ENCODE results near the gene ATP2C2. TPM values are rescaled to one million over a fixed set of nuclear protein-coding genes. Genes with fewer than 3 reads are reported as not detected.

ATP2C2 gene
- polyA plus RNA-seq, 1 of the 3 experiments (the other 2 are of a cell fraction) = 0.33 TPM

GRCh38 chr16:84411768-84412167 lies 43.4 kb downstream of the ATP2C2 start:
- H3K4me1 ChIP-seq (ENCODE audit: control insufficient read depth in 1 of 2, insufficient read depth in 2 of 2, low read depth in 1 of 2, low read length in 1 of 2) = peaks cover 0 to under 1% of the 10 kb centered on the region in 2 experiments; a peak in 1 of 4 replicates
- POLR2A ChIA-PET = no interaction called here
- peaks cover 7% of the 10 kb centered on the region for H3K27me3 ChIP-seq (ENCODE audit: insufficient read depth)
- no peaks in the 10 kb centered on the region for H3F3A ChIP-seq (replicated peaks; ENCODE audit: insufficient read depth)
- no peak overlapping the region for H3K4me2 ChIP-seq
- 83% methylated on average over 2 of the region's 2 CpGs for WGBS (ENCODE audit: low lambda C conversion rate)
- no peaks in the 10 kb centered on the region for H3K79me2 ChIP-seq (ENCODE audit: insufficient read depth)
- H3K4me3 ChIP-seq (ENCODE audit: low read depth in 2 of 2, low read length in 1 of 2) = no peak overlapping the region
- no peak for TF ChIP-seq TEAD4 (IDR thresholded peaks at IDR 0.05; ENCODE audit: borderline replicate concordance, insufficient read depth)
- no peak for TF ChIP-seq CHD2 (IDR thresholded peaks at IDR 0.05; ENCODE audit: low read length, partially characterized antibody)
- no peak for TF ChIP-seq MXI1 (IDR thresholded peaks at IDR 0.05; ENCODE audit: low read depth, low read length)
- H2AFZ ChIP-seq (ENCODE audit: low read depth) = no peak overlapping the region
- no peak overlapping the region for H3K9ac ChIP-seq
- no peaks in the 10 kb centered on the region for H4K20me1 ChIP-seq (ENCODE audit: insufficient read depth)
- CTCF ChIA-PET = no interaction called here
- H3K27ac ChIP-seq (ENCODE audit: low read depth in 2 of 2, low read length in 1 of 2) = no peak overlapping the region
- no peaks in the 10 kb centered on the region for H3K36me3 ChIP-seq (replicated peaks in 1 of 2; ENCODE audit: control insufficient read depth in 1 of 2, insufficient read depth in 2 of 2, low read length in 1 of 2)
- DNase-seq = no peak
- no peaks in the 10 kb centered on the region for H3K9me2 ChIP-seq
- H3K9me3 ChIP-seq = no peaks in the 10 kb centered on the region

GRCh38 chr16:84412262-84412661 lies 43.9 kb downstream of the ATP2C2 start:
- Histone ChIP-seq H3K27ac (ENCODE audit: low read depth in 2 of 2, low read length in 1 of 2) (no peak overlapping the region), H3K4me1 (ENCODE audit: control insufficient read depth in 1 of 2, insufficient read depth in 2 of 2, low read depth in 1 of 2, low read length in 1 of 2) (no peaks in the 10 kb centered on the region; a peak in 1 of 4 replicates), H3K4me2 (no peak overlapping the region), H3K27me3 (ENCODE audit: insufficient read depth) (peaks cover 7% of the 10 kb centered on the region), H3K9me2 (no peaks in the 10 kb centered on the region), H3K79me2 (ENCODE audit: insufficient read depth) (no peaks in the 10 kb centered on the region), H3K4me3 (ENCODE audit: low read depth in 2 of 2, low read length in 1 of 2) (no peak overlapping the region), H3K9ac (no peak overlapping the region), H3F3A (replicated peaks; ENCODE audit: insufficient read depth) (no peaks in the 10 kb centered on the region), H4K20me1 (ENCODE audit: insufficient read depth) (no peaks in the 10 kb centered on the region), H2AFZ (ENCODE audit: low read depth) (no peak overlapping the region), H3K9me3 (no peaks in the 10 kb centered on the region), H3K36me3 (replicated peaks in 1 of 2; ENCODE audit: control insufficient read depth in 1 of 2, insufficient read depth in 2 of 2, low read length in 1 of 2) (no peaks in the 10 kb centered on the region)
- no peak for DNase-seq
- POLR2A ChIA-PET = no interaction called here
- WGBS (ENCODE audit: low lambda C conversion rate) = 73% methylated on average over 11 of the region's 11 CpGs
- CTCF ChIA-PET = no interaction called here
- TF ChIP-seq NFIC (IDR thresholded peaks at IDR 0.05; ENCODE audit: borderline replicate concordance) = no peak
- no peak for TF ChIP-seq MAX (IDR thresholded peaks at IDR 0.05; ENCODE audit: low read depth)
- no peak for TF ChIP-seq JUND (IDR thresholded peaks at IDR 0.05)
- no peak for TF ChIP-seq CHD2 (IDR thresholded peaks at IDR 0.05; ENCODE audit: low read length, partially characterized antibody)
- no peak for TF ChIP-seq RAD21 (IDR thresholded peaks at IDR 0.05; ENCODE audit: low read length)
- TF ChIP-seq FOSL2 (IDR thresholded peaks at IDR 0.05; ENCODE audit: borderline replicate concordance, low read depth) = no peak
- no peak for TF ChIP-seq USF2 (IDR thresholded peaks at IDR 0.05; ENCODE audit: borderline replicate concordance, low read depth, low read length)
- TF ChIP-seq ELF1 (IDR thresholded peaks at IDR 0.05) = no peak

- H2AFZ ChIP-seq (ENCODE audit: low read depth) = no peak overlapping the region
- CTCF ChIA-PET = no interaction called here
- peaks cover 7% of the 10 kb centered on the region for H3K27me3 ChIP-seq (ENCODE audit: insufficient read depth)
- 78% methylated on average over 22 of the region's 22 CpGs for WGBS (ENCODE audit: low lambda C conversion rate)
- H3K4me2 ChIP-seq = no peak overlapping the region
- H4K20me1 ChIP-seq (ENCODE audit: insufficient read depth) = no peaks in the 10 kb centered on the region
- DNase-seq = no peak
- no peaks in the 10 kb centered on the region for H3F3A ChIP-seq (replicated peaks; ENCODE audit: insufficient read depth)
- no peaks in the 10 kb centered on the region; a peak in 1 of 4 replicates for H3K4me1 ChIP-seq (ENCODE audit: control insufficient read depth in 1 of 2, insufficient read depth in 2 of 2, low read depth in 1 of 2, low read length in 1 of 2)
- no peak overlapping the region for H3K9ac ChIP-seq
- H3K9me2 ChIP-seq = no peaks in the 10 kb centered on the region
- no peaks in the 10 kb centered on the region for H3K36me3 ChIP-seq (replicated peaks in 1 of 2; ENCODE audit: control insufficient read depth in 1 of 2, insufficient read depth in 2 of 2, low read length in 1 of 2)
- H3K27ac ChIP-seq (ENCODE audit: low read depth in 2 of 2, low read length in 1 of 2) = no peak overlapping the region
- no peak overlapping the region for H3K4me3 ChIP-seq (ENCODE audit: low read depth in 2 of 2, low read length in 1 of 2)
- no peaks in the 10 kb centered on the region for H3K79me2 ChIP-seq (ENCODE audit: insufficient read depth)
- H3K9me3 ChIP-seq = no peaks in the 10 kb centered on the region
- POLR2A ChIA-PET = no interaction called here
- TF ChIP-seq NRF1 (IDR thresholded peaks at IDR 0.05; ENCODE audit: low read depth, low read length) (no peak), SMC3 (IDR thresholded peaks at IDR 0.05; ENCODE audit: low read depth, low read length) (no peak), FOXM1 (IDR thresholded peaks at IDR 0.05; ENCODE audit: low read depth) (no peak), RXRA (IDR thresholded peaks at IDR 0.05; ENCODE audit: borderline replicate concordance, low read depth) (no peak), RFX5 (IDR thresholded peaks at IDR 0.05; ENCODE audit: low read length) (no peak), ZBTB33 (IDR thresholded peaks at IDR 0.05; ENCODE audit: borderline replicate concordance, low read depth) (no peak), MXI1 (IDR thresholded peaks at IDR 0.05; ENCODE audit: low read depth, low read length) (no peak), FOXJ3 (CRISPR knock-in tag; IDR thresholded peaks at IDR 0.05) (no peak), MAX (IDR thresholded peaks at IDR 0.05; ENCODE audit: low read depth) (no peak), IRF3 (IDR thresholded peaks at IDR 0.05; ENCODE audit: low read depth, low read length) (no peak), JUND (IDR thresholded peaks at IDR 0.05) (no peak)
These were observed 45.1 kb downstream of the ATP2C2 start for GRCh38 chr16:84413244-84414004.

Measured in SK-N-SH (cell line).